GM21360 (cell line): ENCODE data around the gene FAM124A.

Experiments
- ATAC-seq: cut with Tn5 transposase; IDR thresholded peaks from one replicate; pipeline ENCODE4 v1.9.1; 2021; ENCODE audit warnings: mild to moderate bottlenecking, moderate library complexity; ENCODE audit not compliant: unreplicated experiment

The FAM124A gene

GRCh38 chr13:51222037-51222685 lies at the start of gene FAM124A:
TSS of gene FAM124A (plus strand) at chr13:51222398. CDS start at chr13:51222502, 104 bp downstream.
- peak; percentile 71 for ATAC-seq

DNA sequence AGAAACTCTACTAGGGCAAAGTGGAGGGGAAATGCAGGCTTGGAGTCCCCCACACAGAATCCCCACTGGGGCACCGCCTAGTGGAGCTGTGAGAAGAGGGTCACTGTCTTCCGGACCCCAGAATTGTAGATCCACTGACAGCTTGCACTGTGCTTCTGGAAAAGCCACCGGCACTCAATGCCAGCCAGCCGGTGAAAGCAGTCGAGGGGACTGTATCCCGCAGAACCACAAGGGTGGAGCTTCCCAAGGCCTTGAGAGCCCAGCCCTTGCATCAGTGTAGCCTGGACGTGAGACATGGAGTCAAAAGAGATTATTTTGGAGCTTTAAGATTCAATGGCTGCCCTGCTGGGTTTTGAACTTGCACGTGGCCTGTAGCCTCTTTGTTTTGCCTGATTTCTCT lies 47.2 kb upstream of the FAM124A start:
- no peak for ATAC-seq

DNA sequence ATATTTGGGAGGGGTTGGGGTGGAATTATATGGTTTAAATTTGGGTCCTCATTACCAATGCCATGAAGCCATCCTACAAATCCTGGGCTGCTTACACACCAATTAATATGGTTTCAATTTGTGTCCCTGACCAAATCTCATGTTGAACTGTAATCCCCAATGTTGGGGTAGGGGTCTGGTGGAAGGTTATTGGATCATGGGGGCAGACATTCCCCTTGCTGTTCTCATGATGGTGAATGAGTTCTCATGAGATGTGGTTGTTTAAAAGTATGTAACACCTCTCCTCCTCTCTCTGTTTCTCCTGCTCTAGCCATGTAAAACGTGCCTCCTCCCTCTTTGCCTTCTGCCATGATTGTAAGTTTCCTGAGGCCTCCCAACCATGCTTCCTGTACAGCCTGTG lies 46.6 kb upstream of the FAM124A start:
- ATAC-seq = no peak

DNA sequence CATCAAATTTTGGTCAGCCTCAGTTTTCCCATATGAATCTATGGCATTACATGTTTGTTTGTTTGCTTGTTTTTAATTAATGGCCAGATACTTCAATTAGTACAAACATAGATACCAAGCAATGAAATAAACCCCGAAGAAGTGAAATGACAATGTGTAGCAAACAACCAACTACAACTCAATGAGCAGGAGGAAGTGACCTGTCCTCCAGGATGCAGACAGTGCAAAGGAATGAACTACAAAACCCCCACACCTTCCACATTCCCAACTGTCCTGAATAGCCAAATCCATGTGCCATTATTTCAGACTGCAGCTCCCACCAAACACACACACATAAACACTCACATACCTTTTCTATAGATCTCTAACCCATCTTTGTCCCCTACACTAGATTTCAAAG lies 45.0 kb upstream of the FAM124A start:
- ATAC-seq = no peak

DNA sequence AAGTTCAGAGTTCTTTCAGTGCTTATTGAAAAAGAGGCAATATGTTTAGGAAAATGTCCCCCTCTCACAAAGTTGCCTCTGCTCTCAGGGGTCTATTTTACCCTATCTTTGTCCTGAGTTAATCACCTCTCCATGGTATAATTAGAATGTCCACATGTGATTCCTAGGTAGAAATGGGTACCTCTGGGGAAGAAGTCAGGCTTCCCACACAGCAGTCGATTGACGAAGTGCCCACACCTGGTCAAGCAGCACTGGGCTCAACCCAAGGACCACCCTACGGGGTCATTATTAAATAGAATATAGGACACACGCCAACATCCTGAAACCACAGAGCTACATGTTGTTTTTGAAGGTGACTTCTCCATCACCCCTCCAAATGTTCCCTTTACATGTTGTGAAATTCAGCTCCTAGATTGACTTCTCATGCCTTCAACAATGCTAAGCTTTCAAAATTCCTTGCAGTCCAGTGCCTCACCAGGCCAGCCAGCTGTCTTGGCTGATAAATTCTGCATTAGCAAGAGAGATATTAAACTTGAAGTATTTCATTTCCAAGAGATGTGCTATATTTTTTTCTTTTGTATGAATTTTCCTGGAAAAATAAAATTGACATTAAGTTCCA lies 43.6 kb upstream of the FAM124A start:
- ATAC-seq = no peak

GRCh38 chr13:51179432-51179971 lies 42.7 kb upstream of the FAM124A start:
- no peak for ATAC-seq

DNA sequence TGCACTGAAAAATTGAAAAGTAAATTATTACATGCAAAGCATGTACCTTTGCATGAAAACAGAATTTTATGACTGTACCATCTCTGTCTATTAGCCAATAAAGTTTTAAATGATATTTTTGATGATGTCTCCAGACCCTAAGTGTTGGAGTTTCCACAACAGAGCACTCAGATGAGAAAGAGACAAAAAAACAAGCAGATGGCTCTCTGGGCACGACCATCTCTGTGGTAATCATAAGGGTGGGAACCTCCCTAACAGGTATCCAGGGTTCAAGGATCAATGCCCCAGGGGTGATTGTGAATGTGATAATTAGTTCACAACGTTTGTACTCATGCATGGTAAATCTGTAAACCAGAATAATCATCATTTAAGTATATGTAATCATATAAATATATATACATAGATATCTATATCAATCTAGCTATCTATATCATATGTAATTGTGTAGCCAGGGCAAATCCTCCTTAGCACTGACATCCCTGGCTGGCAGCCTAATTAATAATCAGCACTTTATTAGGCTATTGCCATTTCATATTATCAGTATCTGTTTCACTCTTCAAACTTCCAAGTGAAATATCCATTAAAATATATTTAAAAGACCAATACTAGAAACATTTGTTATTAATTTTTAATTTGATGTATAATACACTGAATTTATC lies 41.2 kb upstream of the FAM124A start:
- ATAC-seq = no peak

- no peak for ATAC-seq
Observed at GRCh38 chr13:51181786-51182383, 40.3 kb upstream of the FAM124A start.

DNA sequence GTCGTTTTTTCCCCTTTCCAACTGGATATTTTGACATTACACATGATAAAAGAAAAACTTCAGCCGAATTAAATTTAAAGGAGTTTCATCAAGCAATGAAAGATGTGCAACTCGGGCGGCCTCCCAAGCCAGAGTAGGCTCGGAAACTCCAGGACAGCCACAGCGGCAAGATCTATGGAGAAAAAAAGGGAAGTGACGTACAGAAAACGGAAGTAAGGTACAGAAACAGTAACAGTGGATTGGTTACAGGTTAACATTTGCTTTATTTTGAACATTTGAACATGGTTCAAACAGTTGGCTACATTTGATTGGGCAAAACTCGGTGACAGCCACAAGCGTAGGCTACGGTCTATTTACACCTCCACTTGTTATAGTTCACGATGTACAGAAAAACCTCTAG lies 30.5 kb upstream of the FAM124A start:
- no peak for ATAC-seq

GRCh38 chr13:51192348-51192747 lies 29.9 kb upstream of the FAM124A start:
- ATAC-seq = no peak

GRCh38 chr13:51193387-51193786 lies 28.8 kb upstream of the FAM124A start:
- no peak for ATAC-seq

DNA sequence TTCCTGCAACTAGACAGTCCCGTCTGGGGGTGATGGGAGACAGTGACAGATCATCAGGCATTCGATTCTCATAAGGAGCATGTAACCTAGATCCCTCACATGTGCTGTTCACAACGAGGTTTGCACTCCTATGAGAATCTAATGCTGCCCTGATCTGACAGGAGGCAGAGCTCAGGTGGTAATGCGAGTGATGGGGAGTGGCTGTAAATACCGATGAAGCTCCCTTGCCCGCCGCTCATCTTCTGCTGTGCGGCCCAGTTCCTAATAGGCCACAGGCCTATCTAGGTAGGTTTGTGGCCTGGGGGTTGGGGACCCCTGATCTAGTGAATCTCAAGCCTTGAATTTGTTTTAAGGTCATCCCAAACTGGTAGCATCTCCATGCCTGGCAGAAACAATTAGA lies 27.3 kb upstream of the FAM124A start:
- no peak for ATAC-seq

GRCh38 chr13:51201886-51202285 lies 20.3 kb upstream of the FAM124A start:
- ATAC-seq = no peak

GRCh38 chr13:51202477-51203046 lies 19.6 kb upstream of the FAM124A start:
- ATAC-seq = no peak

DNA sequence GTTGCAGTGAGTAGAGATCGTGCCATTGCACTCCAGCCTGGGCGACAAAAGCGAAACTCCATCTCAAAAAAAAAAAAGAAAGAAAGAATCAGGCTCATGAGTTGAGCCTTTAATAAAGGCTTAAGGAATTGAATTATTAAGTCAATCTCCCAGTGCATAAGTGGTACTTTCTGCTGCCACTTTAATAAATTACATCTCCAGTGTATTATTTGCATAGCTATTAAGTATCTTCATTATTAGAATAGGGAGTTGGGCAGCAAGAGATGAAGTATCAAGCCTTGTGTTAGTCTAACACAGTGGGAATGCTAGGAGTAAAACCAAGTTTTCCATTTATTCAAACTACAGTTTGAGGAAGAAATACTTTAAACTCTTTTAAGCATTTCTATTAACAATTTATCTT lies 15.6 kb upstream of the FAM124A start:
- ATAC-seq = no peak

DNA sequence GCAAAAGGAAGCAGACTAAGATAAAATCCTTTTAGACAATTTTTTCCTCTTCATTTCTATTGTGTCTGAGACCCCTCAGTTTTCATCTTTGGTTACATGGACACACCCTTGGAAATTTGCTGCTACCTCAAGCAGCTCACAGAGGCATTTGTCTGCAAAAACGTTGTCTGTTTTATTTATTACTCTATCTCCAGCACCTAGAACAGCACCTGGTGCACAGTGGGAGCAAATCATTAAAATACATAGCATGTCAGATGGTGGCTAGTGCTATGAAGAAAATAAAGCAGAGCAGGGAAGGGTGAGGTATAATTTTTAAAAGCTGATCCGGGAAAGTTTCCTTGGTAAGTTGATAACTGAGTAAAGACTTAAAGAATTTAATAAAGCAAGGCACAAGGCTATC lies 14.3 kb upstream of the FAM124A start:
- no peak for ATAC-seq

GRCh38 chr13:51208716-51209115 lies 13.5 kb upstream of the FAM124A start:
- ATAC-seq = no peak

DNA sequence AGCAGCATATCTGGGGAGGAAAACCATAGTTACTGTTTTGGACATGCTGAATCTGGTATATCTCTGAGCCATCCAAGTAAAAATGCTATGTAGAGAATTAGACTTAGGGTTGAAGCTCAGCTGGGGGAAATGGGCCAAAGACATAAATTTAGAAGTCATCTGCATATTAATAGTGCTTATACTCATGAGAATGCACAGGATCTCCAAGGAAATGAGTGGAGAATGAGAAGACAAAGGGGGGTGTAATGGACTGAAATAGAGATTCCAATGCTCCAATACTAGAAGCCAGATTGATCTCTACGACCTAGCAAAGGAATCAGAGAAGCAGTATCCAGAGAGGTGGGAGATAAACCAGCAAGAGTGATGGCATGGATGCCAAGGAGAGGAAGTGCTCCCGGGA lies 10.3 kb upstream of the FAM124A start:
- no peak for ATAC-seq

DNA sequence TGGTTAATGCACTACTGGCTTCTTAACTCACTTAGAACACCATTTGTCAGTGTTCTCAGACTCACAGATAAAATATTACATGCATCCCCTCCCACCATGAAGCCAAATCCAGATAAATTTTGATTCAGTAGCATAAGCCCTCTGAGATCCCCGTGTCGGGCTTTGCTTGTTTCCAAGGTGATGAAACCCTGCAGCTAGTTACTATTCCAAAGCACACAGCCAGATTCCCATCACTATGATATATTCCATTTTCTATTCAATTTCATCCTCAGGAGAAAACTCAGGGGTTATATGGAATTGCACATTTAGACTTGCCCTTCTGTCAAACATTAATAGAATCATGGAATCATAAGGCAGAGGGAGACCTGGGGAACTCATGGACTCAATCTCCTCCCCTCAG lies 9.4 kb upstream of the FAM124A start:
- ATAC-seq = no peak

DNA sequence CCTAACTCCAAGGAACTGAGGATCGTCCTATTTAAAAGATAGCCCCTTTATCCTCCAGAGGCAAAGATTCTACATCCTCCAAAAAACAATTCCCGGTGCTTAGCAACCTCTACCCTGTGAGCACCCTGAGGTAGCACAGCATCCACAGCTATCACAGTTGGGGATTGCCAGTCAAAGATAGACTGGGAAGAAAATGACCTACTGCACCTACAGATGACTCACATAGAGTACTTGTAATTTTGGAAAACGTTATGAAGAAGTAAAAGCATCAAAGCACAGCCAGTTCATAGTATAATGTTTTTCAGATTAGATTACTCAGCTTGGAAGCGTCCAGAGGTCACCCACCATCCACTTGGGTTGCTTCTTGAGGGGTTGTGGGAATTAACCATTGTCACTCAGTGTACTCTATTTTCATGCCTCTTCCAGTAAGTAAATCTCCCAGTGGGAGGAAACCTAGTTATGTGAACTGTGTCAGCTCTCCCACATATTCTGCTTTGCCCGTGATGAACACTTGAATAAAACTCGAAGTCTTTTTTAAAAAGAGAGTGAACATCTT lies 8.9 kb upstream of the FAM124A start:
- ATAC-seq = no peak

DNA sequence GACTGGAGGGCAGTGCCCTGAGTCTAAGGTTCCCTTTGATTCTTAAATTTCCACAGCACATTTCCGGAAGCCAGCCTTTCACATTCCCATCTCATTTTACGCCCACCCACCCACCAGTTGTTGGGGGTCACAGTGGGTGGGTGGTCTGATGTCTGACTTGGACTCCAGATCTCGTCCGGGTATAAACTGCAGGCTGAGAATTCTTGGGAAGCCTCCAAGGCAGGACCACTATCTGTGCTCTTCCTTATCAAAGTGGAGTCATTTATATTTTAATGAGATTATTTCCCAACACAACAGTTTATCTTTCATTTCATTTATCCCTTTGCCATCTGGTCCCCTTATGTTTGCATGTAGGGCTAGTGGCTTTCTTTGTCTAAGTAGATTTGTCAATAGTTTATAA lies 3.6 kb upstream of the FAM124A start:
- no peak for ATAC-seq
